ENCODE results near the gene IL15.

GRCh38 chr4:141640696-141641095 lies 4.3 kb downstream of the IL15 start:
- TF ChIP-seq CTCF (IDR thresholded peaks at IDR 0.05; ENCODE audit: low read depth, low read length, missing input control) (no peak), TAF1 (conservative IDR thresholded peaks at IDR 0.05) (no peak), ATF3 (IDR thresholded peaks at IDR 0.05) (no peak), GABPA (IDR thresholded peaks at IDR 0.05 in 1 of 2, conservative IDR thresholded peaks at IDR 0.05 in 1 of 2) (no peak), RAD21 (IDR thresholded peaks at IDR 0.05) (no peak), SP1 (IDR thresholded peaks at IDR 0.05) (no peak), YY1 (IDR thresholded peaks at IDR 0.05) (no peak), FOXA1 (IDR thresholded peaks at IDR 0.05) (no peak), JUND (IDR thresholded peaks at IDR 0.05) (no peak)
- TF ChIP-seq, protein P1, sequence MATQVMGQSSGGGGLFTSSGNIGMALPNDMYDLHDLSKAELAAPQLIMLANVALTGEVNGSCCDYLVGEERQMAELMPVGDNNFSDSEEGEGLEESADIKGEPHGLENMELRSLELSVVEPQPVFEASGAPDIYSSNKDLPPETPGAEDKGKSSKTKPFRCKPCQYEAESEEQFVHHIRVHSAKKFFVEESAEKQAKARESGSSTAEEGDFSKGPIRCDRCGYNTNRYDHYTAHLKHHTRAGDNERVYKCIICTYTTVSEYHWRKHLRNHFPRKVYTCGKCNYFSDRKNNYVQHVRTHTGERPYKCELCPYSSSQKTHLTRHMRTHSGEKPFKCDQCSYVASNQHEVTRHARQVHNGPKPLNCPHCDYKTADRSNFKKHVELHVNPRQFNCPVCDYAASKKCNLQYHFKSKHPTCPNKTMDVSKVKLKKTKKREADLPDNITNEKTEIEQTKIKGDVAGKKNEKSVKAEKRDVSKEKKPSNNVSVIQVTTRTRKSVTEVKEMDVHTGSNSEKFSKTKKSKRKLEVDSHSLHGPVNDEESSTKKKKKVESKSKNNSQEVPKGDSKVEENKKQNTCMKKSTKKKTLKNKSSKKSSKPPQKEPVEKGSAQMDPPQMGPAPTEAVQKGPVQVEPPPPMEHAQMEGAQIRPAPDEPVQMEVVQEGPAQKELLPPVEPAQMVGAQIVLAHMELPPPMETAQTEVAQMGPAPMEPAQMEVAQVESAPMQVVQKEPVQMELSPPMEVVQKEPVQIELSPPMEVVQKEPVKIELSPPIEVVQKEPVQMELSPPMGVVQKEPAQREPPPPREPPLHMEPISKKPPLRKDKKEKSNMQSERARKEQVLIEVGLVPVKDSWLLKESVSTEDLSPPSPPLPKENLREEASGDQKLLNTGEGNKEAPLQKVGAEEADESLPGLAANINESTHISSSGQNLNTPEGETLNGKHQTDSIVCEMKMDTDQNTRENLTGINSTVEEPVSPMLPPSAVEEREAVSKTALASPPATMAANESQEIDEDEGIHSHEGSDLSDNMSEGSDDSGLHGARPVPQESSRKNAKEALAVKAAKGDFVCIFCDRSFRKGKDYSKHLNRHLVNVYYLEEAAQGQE (IDR thresholded peaks at IDR 0.05) = no peak
- TF ChIP-seq, protein P2, sequence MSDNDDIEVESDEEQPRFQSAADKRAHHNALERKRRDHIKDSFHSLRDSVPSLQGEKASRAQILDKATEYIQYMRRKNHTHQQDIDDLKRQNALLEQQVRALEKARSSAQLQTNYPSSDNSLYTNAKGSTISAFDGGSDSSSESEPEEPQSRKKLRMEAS (IDR thresholded peaks at IDR 0.05) = no peak
